ENCODE data around the gene ERLIN1.

DNA sequence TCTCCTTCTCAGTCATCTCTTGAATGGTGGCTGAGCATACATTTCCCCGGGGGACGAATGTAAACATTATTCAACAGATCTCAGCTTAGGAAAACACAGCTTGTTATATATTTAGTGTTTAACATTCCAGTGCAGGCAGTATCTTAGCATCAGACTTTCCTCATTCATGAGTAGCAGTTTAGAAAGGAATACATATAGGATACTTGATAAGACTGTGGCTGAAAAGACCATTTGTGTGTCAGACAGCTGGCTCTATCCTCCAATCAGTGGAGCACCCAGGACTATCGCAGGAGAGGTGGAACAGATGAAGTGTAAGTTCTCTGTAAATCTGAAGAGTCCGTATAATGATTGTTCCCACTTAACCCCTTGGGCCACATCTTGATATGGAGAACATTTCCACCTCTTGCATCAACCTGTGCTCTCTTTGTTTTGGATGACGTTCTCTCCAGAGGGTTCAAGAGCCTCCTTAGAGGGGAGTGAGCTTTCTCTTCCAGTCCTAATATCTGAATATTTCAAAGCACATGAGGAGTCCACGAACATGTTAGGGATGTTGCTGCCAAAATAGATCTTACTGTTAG, 34.0 kb downstream of the ERLIN1 start:
- TF ChIP-seq ZBTB7A (IDR thresholded peaks at IDR 0.05; ENCODE audit: low read depth) (no peak), EP300 (IDR thresholded peaks at IDR 0.05; ENCODE audit: borderline replicate concordance) (no peak), TAF1 (IDR thresholded peaks at IDR 0.05; ENCODE audit: low read depth) (no peak), YY1 (IDR thresholded peaks at IDR 0.05; ENCODE audit: low read depth) (no peak)
- TF ChIP-seq, protein P1, sequence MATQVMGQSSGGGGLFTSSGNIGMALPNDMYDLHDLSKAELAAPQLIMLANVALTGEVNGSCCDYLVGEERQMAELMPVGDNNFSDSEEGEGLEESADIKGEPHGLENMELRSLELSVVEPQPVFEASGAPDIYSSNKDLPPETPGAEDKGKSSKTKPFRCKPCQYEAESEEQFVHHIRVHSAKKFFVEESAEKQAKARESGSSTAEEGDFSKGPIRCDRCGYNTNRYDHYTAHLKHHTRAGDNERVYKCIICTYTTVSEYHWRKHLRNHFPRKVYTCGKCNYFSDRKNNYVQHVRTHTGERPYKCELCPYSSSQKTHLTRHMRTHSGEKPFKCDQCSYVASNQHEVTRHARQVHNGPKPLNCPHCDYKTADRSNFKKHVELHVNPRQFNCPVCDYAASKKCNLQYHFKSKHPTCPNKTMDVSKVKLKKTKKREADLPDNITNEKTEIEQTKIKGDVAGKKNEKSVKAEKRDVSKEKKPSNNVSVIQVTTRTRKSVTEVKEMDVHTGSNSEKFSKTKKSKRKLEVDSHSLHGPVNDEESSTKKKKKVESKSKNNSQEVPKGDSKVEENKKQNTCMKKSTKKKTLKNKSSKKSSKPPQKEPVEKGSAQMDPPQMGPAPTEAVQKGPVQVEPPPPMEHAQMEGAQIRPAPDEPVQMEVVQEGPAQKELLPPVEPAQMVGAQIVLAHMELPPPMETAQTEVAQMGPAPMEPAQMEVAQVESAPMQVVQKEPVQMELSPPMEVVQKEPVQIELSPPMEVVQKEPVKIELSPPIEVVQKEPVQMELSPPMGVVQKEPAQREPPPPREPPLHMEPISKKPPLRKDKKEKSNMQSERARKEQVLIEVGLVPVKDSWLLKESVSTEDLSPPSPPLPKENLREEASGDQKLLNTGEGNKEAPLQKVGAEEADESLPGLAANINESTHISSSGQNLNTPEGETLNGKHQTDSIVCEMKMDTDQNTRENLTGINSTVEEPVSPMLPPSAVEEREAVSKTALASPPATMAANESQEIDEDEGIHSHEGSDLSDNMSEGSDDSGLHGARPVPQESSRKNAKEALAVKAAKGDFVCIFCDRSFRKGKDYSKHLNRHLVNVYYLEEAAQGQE (IDR thresholded peaks at IDR 0.05; ENCODE audit: low read depth), result no peak
